ENCODE data around the gene GLUD1.
A peak's percentile ranks its signal among the peaks of the same experiment; 100 is the strongest.
"Not testable (repeated sequence)": the region's sequence is repeated elsewhere in the genome, so short reads cannot be mapped to it uniquely, and the experiment has no call there.

Gene GLUD1

GRCh38 chr10:87079106-87079836, 15.4 kb downstream of the GLUD1 start:
- Mint-ChIP-seq H3K36me3 (peaks cover 7 to 23% of the 10 kb centered on the region in 2 donors), H3K27ac (no peak overlapping the region), H3K9me3 (no peaks in the 10 kb centered on the region), H3K27me3 (no peaks in the 10 kb centered on the region), H3K4me3 (no peak overlapping the region), H3K4me1 (peaks cover 19 to 30% of the 10 kb centered on the region in 2 donors)
- DNase-seq (no peak), ATAC-seq (replicated peaks) (no peak)

- H3K27ac Mint-ChIP-seq; H3K4me3 Mint-ChIP-seq; H3K9me3 Mint-ChIP-seq; H3K27me3 Mint-ChIP-seq; ATAC-seq (replicated peaks); DNase-seq: not testable (repeated sequence)
- peaks cover 15 to 21% of the 10 kb centered on the region in 2 donors for H3K36me3 Mint-ChIP-seq
- H3K4me1 Mint-ChIP-seq, result peaks cover 3 to 12% of the 10 kb centered on the region in 2 donors
Observed at GRCh38 chr10:87076421-87076820, 18.2 kb downstream of the GLUD1 start.

GRCh38 chr10:87072449-87072848, 22.2 kb downstream of the GLUD1 start:
- H3K27me3 Mint-ChIP-seq, result no peaks in the 10 kb centered on the region
- ATAC-seq (replicated peaks), result no peak
- H3K36me3 Mint-ChIP-seq, result peaks cover 22 to 28% of the 10 kb centered on the region in 2 donors
- H3K4me3 Mint-ChIP-seq, result no peak overlapping the region
- H3K27ac Mint-ChIP-seq, result no peak overlapping the region
- peaks cover under 1 to 6% of the 10 kb centered on the region in 2 donors for H3K4me1 Mint-ChIP-seq
- H3K9me3 Mint-ChIP-seq, result no peaks in the 10 kb centered on the region
- DNase-seq, result no peak

- no peak for DNase-seq
- Mint-ChIP-seq H3K9me3 (no peaks in the 10 kb centered on the region), H3K27ac (no peak overlapping the region), H3K4me1 (peaks cover 0 to 6% of the 10 kb centered on the region in 2 donors), H3K27me3 (no peaks in the 10 kb centered on the region), H3K4me3 (no peak overlapping the region), H3K36me3 (peaks cover 44 to 58% of the 10 kb centered on the region in 2 donors)
- ATAC-seq (replicated peaks), result no peak
Observed at GRCh38 chr10:87068281-87068680, 26.4 kb downstream of the GLUD1 start.

- ATAC-seq (replicated peaks) (no peak), DNase-seq (no peak)
- peaks cover 0 to 5% of the 10 kb centered on the region in 2 donors for H3K4me1 Mint-ChIP-seq
- H3K27ac Mint-ChIP-seq, result peak overlapping the region; percentile 56
- H3K4me3 Mint-ChIP-seq, result no peak overlapping the region
- no peaks in the 10 kb centered on the region for H3K9me3 Mint-ChIP-seq
- peaks cover 43 to 54% of the 10 kb centered on the region in 2 donors for H3K36me3 Mint-ChIP-seq
- H3K27me3 Mint-ChIP-seq, result no peaks in the 10 kb centered on the region
Observed at GRCh38 chr10:87066865-87067264, 27.8 kb downstream of the GLUD1 start.

- no peaks in the 10 kb centered on the region for H3K4me1 Mint-ChIP-seq
- H3K4me3 Mint-ChIP-seq, result no peak overlapping the region
- no peak overlapping the region for H3K27ac Mint-ChIP-seq
- no peak for ATAC-seq (replicated peaks)
- no peaks in the 10 kb centered on the region for H3K27me3 Mint-ChIP-seq
- peaks cover 43 to 48% of the 10 kb centered on the region in 2 donors for H3K36me3 Mint-ChIP-seq
- no peaks in the 10 kb centered on the region for H3K9me3 Mint-ChIP-seq
- no peak for DNase-seq
Observed at GRCh38 chr10:87066178-87066577, 28.5 kb downstream of the GLUD1 start.

GRCh38 chr10:87064651-87065050, 30.0 kb downstream of the GLUD1 start:
- no peak for DNase-seq
- peaks cover 44 to 53% of the 10 kb centered on the region in 2 donors for H3K36me3 Mint-ChIP-seq
- H3K27me3 Mint-ChIP-seq, result no peaks in the 10 kb centered on the region
- no peak for ATAC-seq (replicated peaks)
- H3K4me3 Mint-ChIP-seq, result no peak overlapping the region
- H3K27ac Mint-ChIP-seq, result no peak overlapping the region
- no peaks in the 10 kb centered on the region for H3K4me1 Mint-ChIP-seq
- H3K9me3 Mint-ChIP-seq, result no peaks in the 10 kb centered on the region

GRCh38 chr10:87060280-87060928, 34.2 kb downstream of the GLUD1 start:
- DNase-seq, result no peak
- H3K27me3 Mint-ChIP-seq, result no peaks in the 10 kb centered on the region
- no peaks in the 10 kb centered on the region for H3K9me3 Mint-ChIP-seq
- H3K4me3 Mint-ChIP-seq, result no peak overlapping the region
- no peak for ATAC-seq (replicated peaks)
- no peak overlapping the region for H3K27ac Mint-ChIP-seq
- peaks cover 40 to 41% of the 10 kb centered on the region in 2 donors for H3K36me3 Mint-ChIP-seq
- no peaks in the 10 kb centered on the region for H3K4me1 Mint-ChIP-seq

- Mint-ChIP-seq H3K4me1 (no peaks in the 10 kb centered on the region), H3K27me3 (no peaks in the 10 kb centered on the region), H3K4me3 (no peak overlapping the region), H3K27ac (no peak overlapping the region), H3K36me3 (peaks cover 37 to 38% of the 10 kb centered on the region in 2 donors), H3K9me3 (no peaks in the 10 kb centered on the region)
- DNase-seq (no peak), ATAC-seq (replicated peaks) (no peak)
Observed at GRCh38 chr10:87059401-87059800, 35.2 kb downstream of the GLUD1 start.

GRCh38 chr10:87058171-87058570, 36.5 kb downstream of the GLUD1 start:
- no peaks in the 10 kb centered on the region for H3K27me3 Mint-ChIP-seq
- peaks cover 30% of the 10 kb centered on the region in 2 donors for H3K36me3 Mint-ChIP-seq
- no peak overlapping the region for H3K4me3 Mint-ChIP-seq
- no peak for ATAC-seq (replicated peaks)
- DNase-seq, result no peak
- peaks cover 0 to 1% of the 10 kb centered on the region in 2 donors for H3K4me1 Mint-ChIP-seq
- no peak overlapping the region for H3K27ac Mint-ChIP-seq
- no peaks in the 10 kb centered on the region for H3K9me3 Mint-ChIP-seq

GRCh38 chr10:87054373-87055295, 40.0 kb downstream of the GLUD1 start:
- H3K4me3 Mint-ChIP-seq, result no peak overlapping the region
- H3K27ac Mint-ChIP-seq, result no peak overlapping the region
- peaks cover 0 to 1% of the 10 kb centered on the region in 2 donors for H3K4me1 Mint-ChIP-seq
- H3K27me3 Mint-ChIP-seq, result no peaks in the 10 kb centered on the region
- peaks cover 19 to 27% of the 10 kb centered on the region in 2 donors for H3K36me3 Mint-ChIP-seq
- DNase-seq (no peak), ATAC-seq (replicated peaks) (peak; percentile 61 to 80)
- no peaks in the 10 kb centered on the region for H3K9me3 Mint-ChIP-seq

- H3K9me3 Mint-ChIP-seq, result no peaks in the 10 kb centered on the region
Observed at GRCh38 chr10:87053577-87054181, 41.0 kb downstream of the GLUD1 start.

GRCh38 chr10:87053111-87053510, 41.5 kb downstream of the GLUD1 start:
- no peaks in the 10 kb centered on the region for H3K9me3 Mint-ChIP-seq
- no peak overlapping the region for H3K27ac Mint-ChIP-seq
- H3K36me3 Mint-ChIP-seq, result peaks cover 22 to 30% of the 10 kb centered on the region in 2 donors
- H3K4me3 Mint-ChIP-seq, result no peak overlapping the region
- no peak for ATAC-seq (replicated peaks)
- no peak for DNase-seq
- no peaks in the 10 kb centered on the region for H3K27me3 Mint-ChIP-seq
- H3K4me1 Mint-ChIP-seq, result peaks cover 0 to 1% of the 10 kb centered on the region in 2 donors

More at GRCh38 chr10:87053577-87054181, 41.0 kb downstream of the GLUD1 start:
- no peak for DNase-seq
- Mint-ChIP-seq H3K27me3 (no peaks in the 10 kb centered on the region), H3K4me3 (no peak overlapping the region), H3K4me1 (peaks cover 0 to 1% of the 10 kb centered on the region in 2 donors), H3K27ac (no peak overlapping the region), H3K36me3 (peaks cover 18 to 29% of the 10 kb centered on the region in 2 donors)
- ATAC-seq (replicated peaks), result no peak

- no peaks in the 10 kb centered on the region for H3K27me3 Mint-ChIP-seq
- no peak for DNase-seq
- no peak overlapping the region for H3K27ac Mint-ChIP-seq
- no peaks in the 10 kb centered on the region for H3K4me1 Mint-ChIP-seq
- no peak overlapping the region for H3K4me3 Mint-ChIP-seq
- peaks cover 34 to 49% of the 10 kb centered on the region in 2 donors for H3K36me3 Mint-ChIP-seq
- ATAC-seq (replicated peaks), result no peak
- H3K9me3 Mint-ChIP-seq, result no peaks in the 10 kb centered on the region
Observed at GRCh38 chr10:87045434-87045938, 49.2 kb downstream of the GLUD1 start.

All from stimulated activated naive B cell treated with anti-CD40 and anti-IgM and Interleukin-4, amounts not matched to agents 10 μg/mL and 1 μg/mL and 100 μg/mL, for 72 hours (primary cell).